ENCODE results near the gene B3GALT6.
"Not testable (repeated sequence)": the region's sequence is repeated elsewhere in the genome, so short reads cannot be mapped to it uniquely, and the experiment has no call there.

Gene B3GALT6

GRCh38 chr1:1246577-1247340 is 14.7 kb downstream of the B3GALT6 start, which contains the start of gene C1QTNF12:
Gene C1QTNF12 (minus strand): TSS chr1:1246722. CDS start chr1:1246690, 32 bp downstream.
- no peak for DNase-seq

- DNase-seq, result no peak
These were observed 15.4 kb downstream of the B3GALT6 start for GRCh38 chr1:1247341-1247913.

- not testable (repeated sequence) for DNase-seq
These were observed 16.2 kb downstream of the B3GALT6 start for GRCh38 chr1:1248009-1248913.

DNA sequence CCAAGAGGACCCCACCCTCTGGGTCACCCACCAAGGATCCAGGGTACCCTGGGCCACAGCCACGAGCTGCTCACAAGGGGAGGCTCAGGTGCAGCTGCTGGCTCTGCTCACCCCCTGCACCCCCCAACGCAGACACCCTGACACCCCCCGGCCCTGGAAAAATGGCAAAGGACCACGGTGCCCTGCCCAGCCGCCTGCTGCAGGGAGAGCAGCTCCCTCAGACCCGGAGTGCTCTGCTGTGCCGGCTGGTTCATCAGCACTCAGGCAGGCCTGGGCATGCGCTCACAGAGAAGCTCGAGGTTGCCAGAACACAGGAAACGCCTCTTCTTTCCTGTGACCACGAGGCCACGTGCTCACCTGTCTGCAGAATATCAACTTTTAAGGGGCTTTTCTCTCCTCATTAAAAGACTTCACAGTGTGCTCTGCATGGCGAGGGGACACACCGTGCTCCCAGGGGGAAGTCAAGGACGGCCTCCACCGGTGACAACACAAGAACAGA is 18.8 kb downstream of the B3GALT6 start:
- DNase-seq, result no peak

DNA sequence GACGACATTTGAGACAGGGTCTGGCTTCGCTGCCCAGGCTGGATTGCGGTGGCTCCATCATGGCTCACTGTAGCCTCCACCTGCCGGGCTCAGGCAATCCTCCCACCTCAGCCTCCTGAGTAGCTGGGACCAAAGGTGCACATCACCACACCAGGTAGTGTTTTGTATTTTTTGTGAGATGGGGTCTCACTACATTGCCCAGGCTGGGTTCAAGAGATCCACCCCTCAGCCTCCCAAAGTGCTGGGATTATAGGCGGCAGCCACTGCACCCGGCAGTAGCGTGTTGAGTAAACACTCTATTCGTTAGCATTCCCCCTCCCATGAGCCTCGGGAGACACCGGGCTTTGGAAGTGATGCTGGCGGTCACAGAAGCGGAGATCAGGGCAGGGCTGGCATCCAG is 21.3 kb downstream of the B3GALT6 start:
- DNase-seq, result no peak

GRCh38 chr1:1253972-1254666 is 22.1 kb downstream of the B3GALT6 start:
- DNase-seq, result no peak

DNA sequence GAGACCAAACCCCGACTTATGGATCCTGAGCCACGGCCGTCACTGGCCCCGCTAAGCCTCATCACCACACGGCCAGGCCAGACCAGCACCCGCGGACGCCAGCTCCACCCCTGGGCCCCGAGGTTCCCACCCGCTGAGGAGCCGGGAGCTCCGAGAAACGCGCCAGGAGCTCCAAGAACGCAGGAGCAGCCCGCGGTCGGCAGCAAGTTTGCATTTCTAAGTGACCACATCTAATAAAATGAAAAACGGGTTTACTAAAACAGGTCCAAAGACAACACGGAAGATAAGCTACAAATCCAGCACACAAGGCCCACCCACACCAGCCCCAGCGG is 22.6 kb downstream of the B3GALT6 start:
- DNase-seq, result no peak

GRCh38 chr1:1255078-1255477 is 23.0 kb downstream of the B3GALT6 start:
- DNase-seq, result no peak

GRCh38 chr1:1255611-1256010 is 23.6 kb downstream of the B3GALT6 start:
- no peak for DNase-seq

- DNase-seq, result no peak
These were observed 25.2 kb downstream of the B3GALT6 start for GRCh38 chr1:1256956-1257871.

GRCh38 chr1:1259119-1259488 is 27.1 kb downstream of the B3GALT6 start:
- no peak for DNase-seq

DNA sequence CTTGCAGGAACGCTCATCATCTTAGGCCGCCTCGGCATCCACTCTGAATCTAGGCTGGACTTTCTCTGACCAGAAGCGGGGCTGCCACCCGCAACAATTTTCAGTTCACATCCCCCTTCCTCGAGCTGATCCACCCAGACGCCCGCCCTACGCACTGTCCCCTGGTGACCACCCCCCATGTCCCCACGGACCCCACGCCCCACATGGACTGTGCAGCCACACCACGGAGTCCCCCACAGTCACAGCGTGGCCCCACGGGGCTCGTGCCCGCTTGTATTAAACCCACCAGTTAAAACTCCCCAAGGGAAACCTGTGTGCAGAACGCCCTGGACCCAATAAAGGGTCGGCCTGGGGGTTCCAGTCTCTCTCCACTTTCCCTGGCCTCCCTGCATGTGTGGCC is 27.5 kb downstream of the B3GALT6 start:
- no peak for DNase-seq

DNA sequence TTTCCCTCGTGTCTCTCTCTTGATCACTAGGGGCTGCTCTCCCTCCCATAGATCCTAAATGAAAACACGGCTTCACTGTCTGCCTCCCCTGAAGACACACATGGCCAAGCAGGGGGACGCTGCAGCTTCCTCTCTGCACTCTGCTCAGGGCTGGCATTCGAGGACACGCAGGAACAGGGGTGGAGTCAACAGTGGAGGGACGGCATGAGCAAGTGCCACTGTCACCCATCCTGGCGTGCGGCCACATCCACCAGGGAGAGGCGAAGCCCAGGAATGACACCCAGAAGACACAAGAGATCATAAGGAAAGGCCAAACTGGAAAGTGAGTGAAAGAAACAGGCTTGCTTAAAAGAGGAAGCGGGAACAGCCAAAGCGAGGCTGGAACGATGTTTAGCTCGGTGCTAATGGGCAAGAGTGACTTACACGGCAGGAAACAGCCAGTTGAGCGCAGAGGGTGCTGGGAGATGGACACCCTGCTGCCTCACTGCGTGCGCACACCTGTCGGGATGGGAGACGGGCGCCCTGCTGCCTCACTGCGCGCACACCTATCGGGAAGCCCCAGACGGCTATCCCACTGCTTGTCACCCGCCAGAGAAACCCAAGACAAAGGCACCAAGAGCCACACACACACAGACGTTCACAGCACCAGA is 28.0 kb downstream of the B3GALT6 start:
- no peak for DNase-seq

DNA sequence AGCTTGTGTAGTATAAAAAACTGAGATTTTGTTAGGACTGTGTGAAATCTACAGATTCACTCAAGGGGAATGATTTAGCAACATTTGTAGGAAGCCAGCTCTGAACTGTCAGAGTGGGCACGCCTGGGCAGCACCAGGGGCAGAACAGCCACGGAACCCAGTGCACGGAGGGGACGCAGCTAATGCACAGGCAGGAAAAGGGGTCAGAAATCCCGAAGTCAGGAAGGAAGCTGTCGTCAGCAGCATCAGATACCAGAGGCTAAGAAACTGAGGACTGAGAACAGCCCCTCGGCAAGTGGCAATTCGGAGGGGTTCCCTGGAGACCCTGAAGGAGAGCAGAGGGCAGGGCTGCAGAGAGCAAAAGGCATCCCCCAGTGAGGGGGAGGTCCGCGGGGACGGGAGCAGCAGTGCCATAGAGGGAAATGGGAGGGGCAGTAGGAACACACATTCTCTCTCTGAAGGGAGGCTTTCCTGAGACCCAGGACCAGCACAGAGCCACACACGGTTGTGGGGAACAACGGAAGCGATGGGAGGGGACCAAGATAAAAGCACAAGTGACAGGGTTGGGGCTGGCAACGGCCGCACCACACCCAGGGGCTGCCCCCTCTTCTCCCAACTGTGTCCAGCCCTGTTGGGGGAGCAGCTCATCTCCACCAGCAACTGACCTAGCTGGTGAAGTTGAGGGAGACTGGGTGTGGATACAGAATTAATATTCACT is 29.0 kb downstream of the B3GALT6 start:
- DNase-seq, result no peak

DNA sequence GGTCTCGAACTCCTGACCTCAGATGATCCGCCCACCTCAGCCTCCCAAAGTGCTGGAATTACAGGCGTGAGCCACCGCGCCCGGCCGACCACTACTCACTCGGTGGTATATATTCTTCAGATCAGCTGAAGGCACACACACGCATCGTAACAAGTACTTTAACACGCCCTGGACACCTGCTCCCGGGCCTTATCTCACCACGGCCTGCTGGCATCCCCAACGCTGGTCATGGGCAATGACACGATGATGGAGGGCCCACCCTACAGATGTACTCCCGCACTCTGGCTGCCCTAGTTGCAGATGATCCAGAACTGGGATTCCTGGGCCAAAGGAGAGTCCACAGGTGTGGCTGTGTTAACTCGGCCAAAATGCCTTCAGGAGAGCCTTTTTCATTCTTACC is 30.0 kb downstream of the B3GALT6 start:
- no peak for DNase-seq

- no peak for DNase-seq
These were observed 30.7 kb downstream of the B3GALT6 start for GRCh38 chr1:1262758-1263157.

DNA sequence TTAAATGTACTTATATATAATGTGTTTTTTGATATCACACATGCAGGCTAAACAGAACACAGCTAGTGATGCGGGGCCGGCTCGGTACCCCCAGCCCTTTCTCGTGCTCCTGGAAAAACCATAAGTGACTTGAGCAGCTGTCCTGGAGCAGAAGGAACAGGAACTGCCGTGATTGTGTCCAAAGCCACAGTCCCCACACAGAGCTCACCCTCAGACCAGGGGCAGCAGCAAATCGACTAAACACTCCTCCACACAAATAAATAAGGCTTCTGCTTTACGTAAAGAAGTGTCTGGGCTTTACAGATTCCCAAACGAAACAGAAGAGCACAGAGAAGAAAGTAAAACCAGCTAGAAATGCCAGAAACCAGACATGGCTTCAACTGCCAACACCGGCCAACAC is 32.0 kb downstream of the B3GALT6 start:
- DNase-seq, result no peak

GRCh38 chr1:1264868-1265272 is 32.8 kb downstream of the B3GALT6 start:
- DNase-seq, result no peak

DNA sequence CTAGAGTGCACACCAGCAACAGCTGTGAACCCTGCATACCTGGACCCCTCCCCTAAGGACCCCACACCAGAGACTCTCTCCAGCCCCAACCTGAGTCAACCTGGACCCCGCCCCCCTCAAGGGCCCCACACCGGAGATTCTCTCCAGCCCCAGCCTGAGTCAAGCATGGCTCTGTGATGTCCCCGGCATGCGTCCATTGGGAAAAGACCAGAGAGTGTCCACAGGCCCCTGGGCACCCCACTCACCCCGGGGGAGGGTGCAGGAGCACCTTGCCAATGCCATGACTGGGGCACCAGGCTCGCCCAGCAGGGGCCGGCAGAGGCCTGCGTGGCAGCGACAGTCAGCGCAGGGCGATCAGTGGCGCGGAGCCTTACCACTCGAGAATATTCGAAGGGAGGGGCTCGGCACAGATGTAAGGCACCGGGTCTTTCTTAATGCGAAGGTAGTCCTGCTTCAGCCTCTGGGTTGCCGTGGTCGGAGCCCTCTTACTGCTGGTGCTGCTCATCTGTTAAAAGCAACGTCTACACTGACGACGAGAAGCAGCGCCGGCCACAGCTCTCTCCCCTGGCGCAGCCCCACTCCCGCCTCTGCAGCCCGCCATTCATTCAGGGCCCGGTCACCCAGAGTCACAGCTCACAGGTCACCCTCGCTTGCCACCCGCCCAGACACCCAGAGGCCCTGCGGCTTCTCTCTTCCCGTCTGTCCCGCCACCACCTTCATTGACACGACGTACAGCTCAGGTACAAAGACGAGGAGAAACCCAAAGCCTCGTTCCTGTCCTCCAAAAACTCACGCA is 35.6 kb downstream of the B3GALT6 start:
- DNase-seq, result no peak

DNA sequence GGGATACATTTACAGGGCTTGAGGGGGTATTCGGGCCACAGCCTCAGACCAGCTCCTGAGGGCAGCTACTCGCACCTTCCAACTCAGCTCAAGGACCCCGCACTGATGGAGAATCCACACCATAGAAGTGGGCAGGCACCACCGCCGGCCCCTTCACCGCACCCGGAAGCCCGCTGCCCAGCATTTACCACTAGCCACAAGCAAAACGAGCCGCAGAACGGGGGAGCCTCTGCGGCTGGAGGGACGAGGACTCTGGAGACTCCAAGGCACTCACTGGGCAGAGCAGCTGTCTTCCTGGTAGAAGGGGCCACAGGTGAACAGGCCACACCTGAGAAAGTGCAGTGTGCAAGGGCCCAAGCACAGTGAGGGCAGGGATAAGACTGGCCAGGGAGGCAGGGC is 36.2 kb downstream of the B3GALT6 start:
- DNase-seq, result no peak
